ENCODE measurements around the gene NPFFR1.
"Not testable (repeated sequence)": the region's sequence is repeated elsewhere in the genome, so short reads cannot be mapped to it uniquely, and the experiment has no call there.

The NPFFR1 gene

DNA sequence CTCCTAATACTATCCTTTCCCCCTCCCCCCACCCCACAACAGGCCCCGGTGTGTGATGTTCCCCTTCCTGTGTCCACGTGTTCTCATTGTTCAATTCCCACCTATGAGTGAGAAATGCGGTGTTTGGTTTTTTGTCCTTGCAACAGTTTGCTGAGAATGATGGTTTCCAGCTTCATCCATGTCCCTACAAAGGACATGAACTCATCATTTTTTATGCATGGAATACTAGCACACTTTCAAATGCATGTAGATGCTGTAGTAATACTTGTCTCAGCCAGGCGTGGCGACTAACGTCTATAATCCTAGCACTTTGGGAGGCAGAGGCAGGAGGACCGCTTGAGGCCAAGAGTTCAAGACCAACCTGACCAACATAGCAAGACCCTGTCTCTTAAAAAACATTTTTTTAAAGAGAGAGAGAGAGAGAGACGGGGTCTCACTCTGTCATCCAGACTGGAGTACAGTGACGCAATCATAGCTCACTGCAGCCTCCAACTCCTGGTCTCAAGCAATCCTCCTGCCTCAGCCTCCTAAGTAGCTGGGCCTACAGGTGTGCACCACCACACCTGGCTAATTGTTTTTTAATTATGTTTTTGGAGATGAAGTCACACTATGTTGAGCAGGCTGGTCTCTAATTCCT lies 60.9 kb downstream of the NPFFR1 start:
- not testable (repeated sequence) for ATAC-seq

- ATAC-seq: no peak
Observed at GRCh38 chr10:70222340-70222794, 61.4 kb downstream of the NPFFR1 start.

GRCh38 chr10:70221030-70221429 lies 62.8 kb downstream of the NPFFR1 start:
- no peak for ATAC-seq

GRCh38 chr10:70212879-70213278 lies 70.9 kb downstream of the NPFFR1 start:
- ATAC-seq: no peak

- ATAC-seq: no peak
Observed at GRCh38 chr10:70212277-70212676, 71.5 kb downstream of the NPFFR1 start.

GRCh38 chr10:70206762-70207161 lies 77.0 kb downstream of the NPFFR1 start:
- ATAC-seq: no peak

DNA sequence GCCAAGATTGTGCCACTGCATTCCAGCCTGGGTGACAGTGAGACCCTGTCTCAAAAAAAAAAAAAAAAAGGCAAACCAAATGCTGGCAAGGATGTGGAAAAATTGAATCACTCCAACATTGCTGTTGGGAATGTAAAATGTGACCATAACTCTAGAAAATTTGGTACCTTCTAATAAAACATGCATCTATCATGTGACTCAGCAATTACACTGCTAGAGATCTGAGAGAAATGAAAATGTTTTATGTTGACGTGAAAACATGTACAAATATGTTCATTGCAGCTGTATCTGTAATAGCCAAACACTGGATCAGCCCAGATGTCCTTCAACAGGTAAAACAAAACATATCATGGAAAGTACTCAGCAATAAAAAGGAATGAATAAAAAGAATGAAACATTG lies 82.7 kb downstream of the NPFFR1 start:
- no peak for ATAC-seq

DNA sequence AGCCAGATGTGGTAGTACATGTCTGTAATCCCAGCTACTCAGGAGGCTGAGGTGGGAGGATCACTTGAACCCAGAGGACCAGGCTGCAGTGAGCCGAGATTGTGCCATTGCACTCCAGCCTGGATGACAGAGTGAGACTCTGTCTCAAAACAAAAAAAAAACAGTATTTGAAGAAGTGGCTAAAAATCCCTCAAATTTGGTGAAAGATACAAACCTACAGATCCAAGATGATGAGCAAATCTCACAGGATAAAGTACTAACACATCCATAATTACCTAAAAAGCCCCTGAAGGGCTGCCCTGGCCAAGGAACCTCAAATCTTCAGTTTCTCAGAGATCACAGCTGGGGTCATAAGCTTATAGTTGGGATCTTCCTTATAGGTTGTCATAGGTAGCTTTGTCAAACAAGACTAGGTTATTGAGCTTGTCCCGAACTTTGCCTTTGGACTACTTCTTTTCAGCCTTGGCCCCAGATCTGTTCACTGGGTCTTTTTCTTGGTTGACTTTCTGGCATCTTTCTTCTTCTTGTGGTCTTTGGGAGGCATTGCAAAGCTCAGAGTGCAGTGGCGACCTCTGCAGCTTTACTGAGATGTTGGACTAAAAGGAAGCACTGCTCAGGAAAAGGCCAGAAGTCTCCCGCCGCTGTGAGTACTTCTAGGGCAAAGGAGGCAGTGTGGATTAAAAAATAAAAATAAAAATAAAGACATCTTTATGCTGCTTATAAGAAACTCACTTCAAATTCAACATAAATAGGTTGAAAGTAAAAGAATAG lies 84.9 kb downstream of the NPFFR1 start:
- ATAC-seq: no peak
